GM23338 (cell line): ENCODE measurements around the gene IQUB.

Experiments
- EZH2 ChIP-seq: fragments of 200-600 bp; sonication (generic); IDR thresholded peaks from one replicate; pipeline ENCODE4 v1.8.0; 2017; ENCODE audit warnings: antibody characterized with exemption, mild to moderate bottlenecking, low read depth; ENCODE audit not compliant: unreplicated experiment
- POLR2AphosphoS5 ChIP-seq: IDR thresholded peaks from 2 replicates; pipeline ENCODE4 v1.6.1; 2016; ENCODE audit warnings: antibody characterized with exemption, low read depth
- STAT1 ChIP-seq: IDR thresholded peaks from one replicate; pipeline ENCODE4 v1.6.1; 2016; ENCODE audit warnings: antibody characterized with exemption; ENCODE audit not compliant: unreplicated experiment
- ZNF331 ChIP-seq: fragments of 250-450 bp; sonication (Bioruptor Pico); IDR thresholded peaks from 2 replicates; pipeline ENCODE4 v1.5.0; 2020; ENCODE audit warnings: low read depth, mild to moderate bottlenecking, moderate library complexity
- TF ChIP-seq, protein P1 (sequence below), 2 experiments: fragments of 200-600 bp in 1 of 2; sonication (generic) in 1 of 2; conservative IDR thresholded peaks; 2 replicates each; pipeline versions ENCODE4 v1.5.1 to v1.6.1; 2016 to 2017; ENCODE audit warnings: antibody characterized with exemption in 2 of 2, low read depth in 2 of 2, mild to moderate bottlenecking in 2 of 2, moderate library complexity in 1 of 2
- TF ChIP-seq, protein P2 (sequence below): IDR thresholded peaks from one replicate; pipeline ENCODE4 v1.6.1; 2018; ENCODE audit warnings: antibody characterized with exemption; ENCODE audit not compliant: unreplicated experiment

GRCh38 chr7:123581162-123581459 is 46.7 kb upstream of the IQUB start:
- TF ChIP-seq POLR2AphosphoS5 (no peak), ZNF331 (CRISPR knock-in tag) (no peak), EZH2 (no peak), STAT1 (no peak)
- TF ChIP-seq, protein P1, sequence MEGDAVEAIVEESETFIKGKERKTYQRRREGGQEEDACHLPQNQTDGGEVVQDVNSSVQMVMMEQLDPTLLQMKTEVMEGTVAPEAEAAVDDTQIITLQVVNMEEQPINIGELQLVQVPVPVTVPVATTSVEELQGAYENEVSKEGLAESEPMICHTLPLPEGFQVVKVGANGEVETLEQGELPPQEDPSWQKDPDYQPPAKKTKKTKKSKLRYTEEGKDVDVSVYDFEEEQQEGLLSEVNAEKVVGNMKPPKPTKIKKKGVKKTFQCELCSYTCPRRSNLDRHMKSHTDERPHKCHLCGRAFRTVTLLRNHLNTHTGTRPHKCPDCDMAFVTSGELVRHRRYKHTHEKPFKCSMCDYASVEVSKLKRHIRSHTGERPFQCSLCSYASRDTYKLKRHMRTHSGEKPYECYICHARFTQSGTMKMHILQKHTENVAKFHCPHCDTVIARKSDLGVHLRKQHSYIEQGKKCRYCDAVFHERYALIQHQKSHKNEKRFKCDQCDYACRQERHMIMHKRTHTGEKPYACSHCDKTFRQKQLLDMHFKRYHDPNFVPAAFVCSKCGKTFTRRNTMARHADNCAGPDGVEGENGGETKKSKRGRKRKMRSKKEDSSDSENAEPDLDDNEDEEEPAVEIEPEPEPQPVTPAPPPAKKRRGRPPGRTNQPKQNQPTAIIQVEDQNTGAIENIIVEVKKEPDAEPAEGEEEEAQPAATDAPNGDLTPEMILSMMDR (conservative IDR thresholded peaks at IDR 0.05; ENCODE audit: low read depth in 2 of 2), result no peak
- TF ChIP-seq, protein P2, sequence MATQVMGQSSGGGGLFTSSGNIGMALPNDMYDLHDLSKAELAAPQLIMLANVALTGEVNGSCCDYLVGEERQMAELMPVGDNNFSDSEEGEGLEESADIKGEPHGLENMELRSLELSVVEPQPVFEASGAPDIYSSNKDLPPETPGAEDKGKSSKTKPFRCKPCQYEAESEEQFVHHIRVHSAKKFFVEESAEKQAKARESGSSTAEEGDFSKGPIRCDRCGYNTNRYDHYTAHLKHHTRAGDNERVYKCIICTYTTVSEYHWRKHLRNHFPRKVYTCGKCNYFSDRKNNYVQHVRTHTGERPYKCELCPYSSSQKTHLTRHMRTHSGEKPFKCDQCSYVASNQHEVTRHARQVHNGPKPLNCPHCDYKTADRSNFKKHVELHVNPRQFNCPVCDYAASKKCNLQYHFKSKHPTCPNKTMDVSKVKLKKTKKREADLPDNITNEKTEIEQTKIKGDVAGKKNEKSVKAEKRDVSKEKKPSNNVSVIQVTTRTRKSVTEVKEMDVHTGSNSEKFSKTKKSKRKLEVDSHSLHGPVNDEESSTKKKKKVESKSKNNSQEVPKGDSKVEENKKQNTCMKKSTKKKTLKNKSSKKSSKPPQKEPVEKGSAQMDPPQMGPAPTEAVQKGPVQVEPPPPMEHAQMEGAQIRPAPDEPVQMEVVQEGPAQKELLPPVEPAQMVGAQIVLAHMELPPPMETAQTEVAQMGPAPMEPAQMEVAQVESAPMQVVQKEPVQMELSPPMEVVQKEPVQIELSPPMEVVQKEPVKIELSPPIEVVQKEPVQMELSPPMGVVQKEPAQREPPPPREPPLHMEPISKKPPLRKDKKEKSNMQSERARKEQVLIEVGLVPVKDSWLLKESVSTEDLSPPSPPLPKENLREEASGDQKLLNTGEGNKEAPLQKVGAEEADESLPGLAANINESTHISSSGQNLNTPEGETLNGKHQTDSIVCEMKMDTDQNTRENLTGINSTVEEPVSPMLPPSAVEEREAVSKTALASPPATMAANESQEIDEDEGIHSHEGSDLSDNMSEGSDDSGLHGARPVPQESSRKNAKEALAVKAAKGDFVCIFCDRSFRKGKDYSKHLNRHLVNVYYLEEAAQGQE, result no peak
